ENCODE results near the gene DPP6.

DPP6 gene

GRCh38 chr7:154916381-154916780 is 864.2 kb downstream of the DPP6 start:
- TF ChIP-seq CTCF (IDR thresholded peaks at IDR 0.05; ENCODE audit: insufficient read depth, low read length, poor library complexity, severe bottlenecking) = no peak
- no peaks in the 10 kb centered on the region; the same call in 1 of the 2 replicates for H3K27me3 ChIP-seq (replicated peaks; ENCODE audit: control insufficient read depth, insufficient read depth, low read length)
- no peaks in the 10 kb centered on the region for H3K36me3 ChIP-seq (ENCODE audit: control insufficient read depth, insufficient read depth, low read length)
- H3K4me3 ChIP-seq (replicated peaks; ENCODE audit: low read depth, low read length) = no peak overlapping the region
- no peak for DNase-seq (ENCODE audit: extremely low read depth, insufficient read length)

GRCh38 chr7:154916856-154917807 is 864.9 kb downstream of the DPP6 start:
- no peak for DNase-seq (ENCODE audit: extremely low read depth, insufficient read length)
- Histone ChIP-seq H3K27me3 (replicated peaks; ENCODE audit: control insufficient read depth, insufficient read depth, low read length) (no peaks in the 10 kb centered on the region; the same call in 1 of the 2 replicates), H3K4me3 (replicated peaks; ENCODE audit: low read depth, low read length) (no peak overlapping the region), H3K36me3 (ENCODE audit: control insufficient read depth, insufficient read depth, low read length) (no peaks in the 10 kb centered on the region)
- no peak for TF ChIP-seq CTCF (IDR thresholded peaks at IDR 0.05; ENCODE audit: insufficient read depth, low read length, poor library complexity, severe bottlenecking)

- Histone ChIP-seq H3K27me3 (replicated peaks; ENCODE audit: control insufficient read depth, insufficient read depth, low read length) (no peaks in the 10 kb centered on the region; the same call in 1 of the 2 replicates), H3K36me3 (ENCODE audit: control insufficient read depth, insufficient read depth, low read length) (no peaks in the 10 kb centered on the region), H3K4me3 (replicated peaks; ENCODE audit: low read depth, low read length) (no peak overlapping the region)
- no peak for DNase-seq (ENCODE audit: extremely low read depth, insufficient read length)
- no peak for TF ChIP-seq CTCF (IDR thresholded peaks at IDR 0.05; ENCODE audit: insufficient read depth, low read length, poor library complexity, severe bottlenecking)
Measured at GRCh38 chr7:154917808-154918160, 865.6 kb downstream of the DPP6 start.

GRCh38 chr7:154918266-154918665 is 866.1 kb downstream of the DPP6 start:
- Histone ChIP-seq H3K36me3 (ENCODE audit: control insufficient read depth, insufficient read depth, low read length) (no peaks in the 10 kb centered on the region), H3K4me3 (replicated peaks; ENCODE audit: low read depth, low read length) (no peak overlapping the region), H3K27me3 (replicated peaks; ENCODE audit: control insufficient read depth, insufficient read depth, low read length) (no peaks in the 10 kb centered on the region; the same call in 1 of the 2 replicates)
- TF ChIP-seq CTCF (IDR thresholded peaks at IDR 0.05; ENCODE audit: insufficient read depth, low read length, poor library complexity, severe bottlenecking) = no peak
- DNase-seq (ENCODE audit: extremely low read depth, insufficient read length) = no peak

- TF ChIP-seq CTCF (IDR thresholded peaks at IDR 0.05; ENCODE audit: insufficient read depth, low read length, poor library complexity, severe bottlenecking) = no peak
- no peaks in the 10 kb centered on the region; the same call in 1 of the 2 replicates for H3K27me3 ChIP-seq (replicated peaks; ENCODE audit: control insufficient read depth, insufficient read depth, low read length)
- no peak for DNase-seq (ENCODE audit: extremely low read depth, insufficient read length)
Measured at GRCh38 chr7:154918741-154919140, 866.5 kb downstream of the DPP6 start.

More at GRCh38 chr7:154918741-154919140, 866.5 kb downstream of the DPP6 start:
- Histone ChIP-seq H3K4me3 (replicated peaks; ENCODE audit: low read depth, low read length) (no peak overlapping the region), H3K36me3 (ENCODE audit: control insufficient read depth, insufficient read depth, low read length) (no peaks in the 10 kb centered on the region)

Measured in GM06990 (cell line).